K562 (cell line): Measurements from ENCODE around the gene ADD3.

Experiments
- CTCF ChIP-seq, 3 experiments: IDR thresholded peaks in 2 of 3; conservative IDR thresholded peaks in 1 of 3; 2 replicates each; pipeline ENCODE4 v1.5.1; 2011 to 2012; ENCODE audit warnings: low read length in 3 of 3, mild to moderate bottlenecking in 3 of 3, control low read depth in 2 of 3, improper control_type of control experiment in 1 of 3, inconsistent platforms in 1 of 3, low read depth in 1 of 3, mixed read lengths in 1 of 3, moderate library complexity in 1 of 3; ENCODE audit not compliant: insufficient read depth in 2 of 3
- GATAD2B ChIP-seq: fragments of 450-650 bp; IDR thresholded peaks from 2 replicates; pipeline ENCODE4 v1.6.1; 2017; ENCODE audit warnings: mild to moderate bottlenecking, borderline replicate concordance
- KAT2B ChIP-seq: IDR thresholded peaks from one replicate; pipeline ENCODE4 v1.6.1; 2012; ENCODE audit warnings: low read depth, mild to moderate bottlenecking, control low read depth, inconsistent platforms, low read length, moderate library complexity
- NFYB ChIP-seq: IDR thresholded peaks from 2 replicates; pipeline ENCODE4 v1.6.1; 2011; ENCODE audit warnings: mild to moderate bottlenecking, moderate library complexity; ENCODE audit not compliant: insufficient read length; ENCODE audit errors: extremely low read depth
- NR4A1 ChIP-seq, 2 experiments: fragments of 250-450 bp in 1 of 2; fragments of 450-650 bp in 1 of 2; sonication (Bioruptor Pico) in 1 of 2; IDR thresholded peaks; 2 replicates each; pipeline versions ENCODE4 v1.4.0 to v1.6.1; 2016 to 2020; ENCODE audit warnings: mild to moderate bottlenecking in 2 of 2, missing compliant biosample characterization in 1 of 2, missing genetic modification characterization in 1 of 2, moderate library complexity in 1 of 2
- PHB2 ChIP-seq: fragments of 450-650 bp; IDR thresholded peaks from 2 replicates; pipeline ENCODE4 v1.6.1; 2017; ENCODE audit warnings: low read depth
- POLR2A ChIP-seq: fragments of 450-650 bp; conservative IDR thresholded peaks from 2 replicates; pipeline ENCODE4 v1.6.1; 2016
- SP1 ChIP-seq: sonication (generic); formaldehyde crosslinking; IDR thresholded peaks from 2 replicates; pipeline ENCODE4 v1.8.1; 2022; ENCODE audit warnings: mild to moderate bottlenecking, missing genetic modification reagents
- YY1 ChIP-seq, 3 experiments: IDR thresholded peaks; 2 replicates each; pipeline ENCODE4 v1.6.1; 2011; ENCODE audit warnings: low read length in 2 of 3, mild to moderate bottlenecking in 2 of 3, moderate library complexity in 2 of 3, borderline replicate concordance in 1 of 3, control low read depth in 1 of 3, low read depth in 1 of 3; ENCODE audit not compliant: insufficient read depth in 3 of 3, insufficient replicate concordance in 2 of 3, control insufficient read depth in 1 of 3, insufficient read length in 1 of 3; ENCODE audit errors: extremely low read depth in 1 of 3

- TF ChIP-seq NR4A1 (CRISPR knock-in tag; IDR thresholded peaks at IDR 0.05) (no peak), NR4A1 (tag; IDR thresholded peaks at IDR 0.05) (no peak), CTCF (IDR thresholded peaks at IDR 0.05 in 2 of 3, conservative IDR thresholded peaks at IDR 0.05 in 1 of 3; ENCODE audit: insufficient read depth in 2 of 3, low read depth in 1 of 3, low read length in 3 of 3) (no peak), SP1 (no peak), PHB2 (no peak), POLR2A (no peak), YY1 (IDR thresholded peaks at IDR 0.05; ENCODE audit: borderline replicate concordance in 1 of 3, control insufficient read depth in 1 of 3, extremely low read depth in 1 of 3, insufficient read depth in 3 of 3, insufficient read length in 1 of 3, insufficient replicate concordance in 2 of 3, low read depth in 1 of 3, low read length in 2 of 3) (no peak), KAT2B (no peak), NFYB (no peak), GATAD2B (no peak)
These were observed 148.3 kb downstream of the ADD3 start for GRCh38 chr10:110156046-110156445.
